Panc1 (cell line): ENCODE data around the gene CLK3. TPM values are rescaled to one million over a fixed set of nuclear protein-coding genes. Genes with fewer than 3 reads are reported as not detected.

Experiments used
- ATAC-seq: fragments of 200-7000 bp; cut with Tn5 transposase; 2 replicates; pipeline ENCODE4 v1.9.1; 2020; ENCODE audit warnings: mild to moderate bottlenecking, moderate library complexity
- BruUV-seq: library from RNA; stranded (reverse); fragments of 400-500 nt; replicated peaks from 2 replicates; lab custom pipeline; 2021; lab: Mats Ljungman, UMichigan
- CTCF ChIA-PET: fragments of 300-600 bp; sonication (Branson Sonifier 250); formaldehyde crosslinking; loops from one replicate; lab custom pipeline; 2022; ENCODE audit warnings: antibody characterized with exemption; lab: Charles Lee
- POLR2A ChIA-PET: fragments of 300-600 bp; sonication (Branson Sonifier 250); formaldehyde crosslinking; loops from one replicate; lab custom pipeline; 2022; ENCODE audit warnings: antibody characterized with exemption; lab: Charles Lee
- DNase-seq: peaks from one replicate; pipeline ENCODE4 v3.0.0-alpha.2; 2010; ENCODE audit warnings: low read depth, low spot score
- H3K27ac ChIP-seq: 2 replicates; pipeline ENCODE4 v1.5.1; 2011; ENCODE audit warnings: mild to moderate bottlenecking, low read length, inconsistent platforms
- H3K27me3 ChIP-seq: fragments of 200-500 bp; sonication (Bioruptor generic); 2 replicates; pipeline ENCODE4 v1.6.0; 2014; ENCODE audit warnings: low read length, inconsistent platforms; ENCODE audit not compliant: control insufficient read depth, insufficient read depth
- H3K36me3 ChIP-seq: fragments of 200-500 bp; sonication (Bioruptor generic); 2 replicates; pipeline ENCODE4 v1.5.1; 2014; ENCODE audit warnings: inconsistent platforms, mild to moderate bottlenecking, low read length, moderate library complexity; ENCODE audit not compliant: control insufficient read depth, insufficient read depth
- H3K4me1 ChIP-seq: 2 replicates; pipeline ENCODE4 v1.5.1; 2011; ENCODE audit warnings: inconsistent platforms, mild to moderate bottlenecking, low read length, moderate library complexity; ENCODE audit not compliant: control insufficient read depth, insufficient read depth
- H3K4me3 ChIP-seq, 2 experiments: 2 replicates each; pipeline ENCODE4 v1.5.1; 2011 to 2012; ENCODE audit warnings: low read depth in 2 of 2, low read length in 2 of 2, mild to moderate bottlenecking in 2 of 2, inconsistent platforms in 1 of 2, moderate library complexity in 1 of 2
- H3K9me3 ChIP-seq: fragments of 200-500 bp; sonication (Bioruptor generic); 2 replicates; pipeline ENCODE4 v1.5.1; 2014; ENCODE audit warnings: low read depth, mild to moderate bottlenecking, inconsistent platforms, low read length, moderate library complexity; ENCODE audit not compliant: control insufficient read depth, insufficient read depth
- CTCF ChIP-seq: fragments of 450-650 bp; IDR thresholded peaks from 2 replicates; pipeline ENCODE4 v1.5.1; 2017; ENCODE audit warnings: mild to moderate bottlenecking
- POLR2AphosphoS5 ChIP-seq: IDR thresholded peaks from 2 replicates; pipeline ENCODE4 v1.6.1; 2012; ENCODE audit warnings: mild to moderate bottlenecking, low read depth, low read length, moderate library complexity
- REST ChIP-seq, 2 experiments: IDR thresholded peaks; 2 replicates each; pipeline ENCODE4 v1.6.1; 2011 to 2012; ENCODE audit warnings: low read depth in 2 of 2, control low read depth in 1 of 2, low read length in 1 of 2, mild to moderate bottlenecking in 1 of 2, moderate library complexity in 1 of 2; ENCODE audit not compliant: insufficient read depth in 1 of 2
- SIN3A ChIP-seq: IDR thresholded peaks from 2 replicates; pipeline ENCODE4 v1.6.1; 2012; ENCODE audit warnings: low read depth, mild to moderate bottlenecking, low read length, moderate library complexity, borderline replicate concordance; ENCODE audit not compliant: insufficient read depth
- TCF7L2 ChIP-seq: IDR thresholded peaks from 2 replicates; pipeline ENCODE4 v1.6.1; 2011; ENCODE audit warnings: mild to moderate bottlenecking, low read depth, low read length, inconsistent platforms
- in situ Hi-C: cut with HindIII; loops from 2 replicates; pipeline ENCODE4 v1.10.0; 2016; ENCODE audit warnings: low sequenced_read_pairs, low pct_unique_long_range_greater_than_20kb
- intact Hi-C: fragments of 100-400 bp; cut with micrococcal nuclease; formaldehyde crosslinking; loops from one replicate; pipeline ENCODE4 v1.10.0; 2022; ENCODE audit not compliant: unreplicated experiment
- total RNA-seq: library from RNA; stranded (reverse); gene quantifications from one replicate; pipeline ENCODE4 v1.2.1, GENCODE V29; 2021; ENCODE audit not compliant: unreplicated experiment

CLK3 gene
- total RNA-seq, 1 experiment from 2014 or later: 69.8 TPM

- H3K4me1 ChIP-seq: no peaks in the 10 kb centered on the region
- no peak for ATAC-seq
- H3K36me3 ChIP-seq: no peaks in the 10 kb centered on the region
- no TSS peak for BruUV-seq
- DNase-seq: no peak
- H3K4me3 ChIP-seq: no peak overlapping the region
- H3K9me3 ChIP-seq: no peaks in the 10 kb centered on the region
- intact Hi-C loops (no loop called here), in situ Hi-C loops (no loop called here)
- ChIA-PET CTCF (interaction anchor here (0.6 kb wide), 1 partner anchor 118 kb away, joined by 4 read pairs; no protein-coding TSS in a partner anchor), POLR2A (no interaction called here)
- H3K27me3 ChIP-seq: no peaks in the 10 kb centered on the region
- H3K27ac ChIP-seq: no peak overlapping the region
- no peak for TF ChIP-seq REST (IDR thresholded peaks at IDR 0.05; ENCODE audit: insufficient read depth in 1 of 2, low read depth in 2 of 2, low read length in 1 of 2)
- TF ChIP-seq POLR2AphosphoS5: no peak
- no peak for TF ChIP-seq TCF7L2
- TF ChIP-seq SIN3A: no peak
- no peak for TF ChIP-seq CTCF
These were observed 35.7 kb downstream of the CLK3 start for GRCh38 chr15:74651242-74651741.

GRCh38 chr15:74653426-74654102 lies 37.9 kb downstream of the CLK3 start:
- in situ Hi-C loops (no loop called here), intact Hi-C loops (no loop called here)
- ATAC-seq: no peak
- H3K27me3 ChIP-seq: no peaks in the 10 kb centered on the region
- H3K9me3 ChIP-seq: no peaks in the 10 kb centered on the region
- H3K4me1 ChIP-seq: no peaks in the 10 kb centered on the region
- DNase-seq: no peak
- BruUV-seq: no TSS peak
- CTCF ChIA-PET: interaction anchor here (0.7 kb wide), 1 partner anchor 109 kb away, joined by 8 read pairs; no protein-coding TSS in a partner anchor
- H3K27ac ChIP-seq: no peak overlapping the region
- H3K4me3 ChIP-seq: no peak overlapping the region
- H3K36me3 ChIP-seq: no peaks in the 10 kb centered on the region
- TF ChIP-seq POLR2AphosphoS5 (no peak), SIN3A (no peak), TCF7L2 (no peak), CTCF (no peak), REST (IDR thresholded peaks at IDR 0.05; ENCODE audit: insufficient read depth in 1 of 2, low read depth in 2 of 2, low read length in 1 of 2) (no peak)
- POLR2A ChIA-PET: interaction anchor here (0.8 kb wide), 1 partner anchor 62 kb away, joined by 7 read pairs; no protein-coding TSS in a partner anchor
